ENCODE results near the gene METTL22. TPM values are rescaled to one million over a fixed set of nuclear protein-coding genes. Genes with fewer than 3 reads are reported as not detected.

The METTL22 gene
- total and polyA plus RNA-seq, 2 donors (not counting 3 experiments of a cell fraction or from before 2014, with no cell fraction given) = 42.0 to 52.6 TPM

DNA sequence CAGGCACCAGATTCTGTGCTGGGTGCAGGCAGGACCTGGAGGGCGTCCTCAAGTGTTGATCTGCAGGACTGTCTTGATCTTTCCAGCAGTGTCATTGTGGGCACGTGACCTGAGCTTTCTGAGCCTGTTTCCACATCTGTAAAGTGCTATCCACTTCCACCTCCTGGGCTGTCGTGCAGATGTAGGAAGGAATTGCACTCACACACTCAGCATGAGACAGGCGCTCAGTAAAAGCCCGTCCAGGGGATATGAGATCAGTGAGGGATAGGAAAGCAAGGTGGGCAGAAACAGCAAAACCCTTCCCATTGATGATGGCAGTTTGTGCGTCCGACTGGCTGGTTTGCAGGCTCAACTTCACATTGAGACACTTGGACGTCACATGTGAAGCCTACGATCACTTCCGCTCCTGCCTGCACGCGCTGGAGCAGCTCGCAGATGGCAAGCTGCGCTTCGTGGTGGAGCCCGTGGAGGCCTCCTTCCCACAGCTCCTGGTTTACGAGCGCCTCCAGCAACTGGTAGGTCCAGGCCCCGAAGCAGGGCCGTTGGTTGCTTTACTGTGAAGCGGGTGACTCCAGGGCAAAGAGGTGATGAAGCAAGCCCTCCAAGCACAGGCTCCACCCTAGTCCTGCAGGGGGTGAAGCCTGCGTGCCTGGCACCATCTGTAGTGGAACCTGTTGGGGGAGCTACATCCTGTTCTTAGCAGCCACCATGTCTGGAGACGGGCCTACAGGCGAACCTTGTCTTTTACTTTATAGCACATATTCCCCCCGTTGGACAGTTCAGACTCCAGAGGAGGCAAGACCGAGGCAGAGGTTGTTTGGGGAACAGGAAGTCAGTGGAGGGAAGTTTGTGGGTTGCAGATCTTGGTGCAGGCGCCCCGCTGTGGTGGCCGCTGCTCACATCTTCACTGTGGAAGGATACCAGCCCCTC lies 23.0 kb downstream of the METTL22 start:
- Histone ChIP-seq H3K79me2 (ENCODE audit: control insufficient read depth, insufficient read depth, low read length) (no peaks in the 10 kb centered on the region), H3K4me1 (ENCODE audit: control insufficient read depth, extremely low read depth, insufficient read depth, low read length) (no peaks in the 10 kb centered on the region), H3K9me1 (replicated peaks; ENCODE audit: control insufficient read depth, extremely low read depth, insufficient read depth, low read length) (no peaks in the 10 kb centered on the region), H3K27ac (ENCODE audit: insufficient read depth, low read depth, low read length) (no peak overlapping the region), H3K4me2 (ENCODE audit: insufficient read depth, low read length) (no peak overlapping the region), H2AFZ (ENCODE audit: low read depth, low read length) (no peak overlapping the region), H3K9me3 (replicated peaks; ENCODE audit: control insufficient read depth, insufficient read depth, low read length) (no peaks in the 10 kb centered on the region), H3K4me3 (replicated peaks in 1 of 3; ENCODE audit: insufficient read depth in 1 of 3, low read depth in 1 of 3, low read length in 3 of 3) (no peak overlapping the region), H3K27me3 (ENCODE audit: control insufficient read depth in 2 of 2, insufficient read depth in 2 of 2, low read length in 2 of 2) (no peaks in the 10 kb centered on the region), H3K9ac (replicated peaks; ENCODE audit: extremely low read depth, insufficient read depth, low read length) (no peak overlapping the region), H4K20me1 (replicated peaks; ENCODE audit: control insufficient read depth, extremely low read depth, insufficient read depth, low read length) (no peaks in the 10 kb centered on the region), H3K36me3 (ENCODE audit: control insufficient read depth in 2 of 2, extremely low read depth in 1 of 2, insufficient read depth in 2 of 2, low read length in 2 of 2) (peaks cover 22 to 54% of the 10 kb centered on the region in 2 experiments)
- no peak for DNase-seq (ENCODE audit: low read depth, low spot score)
- dilution Hi-C loops (cut with MboI; ENCODE audit: extremely low pct_ligation_motif_present, low sequenced_read_pairs) (no loop called here), intact Hi-C loops (cut with micrococcal nuclease) (no loop called here)
- ChIA-PET POLR2A (no interaction called here), CTCF (no interaction called here)
- BruUV-seq (replicated peaks) = no TSS peak
- TF ChIP-seq, protein P1, sequence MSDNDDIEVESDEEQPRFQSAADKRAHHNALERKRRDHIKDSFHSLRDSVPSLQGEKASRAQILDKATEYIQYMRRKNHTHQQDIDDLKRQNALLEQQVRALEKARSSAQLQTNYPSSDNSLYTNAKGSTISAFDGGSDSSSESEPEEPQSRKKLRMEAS (IDR thresholded peaks at IDR 0.05; ENCODE audit: insufficient read depth, insufficient read length) = no peak
- TF ChIP-seq EZH2 (IDR thresholded peaks at IDR 0.05; ENCODE audit: borderline replicate concordance, low read depth, low read length, severe bottlenecking) (no peak), POLR2A (IDR thresholded peaks at IDR 0.05; ENCODE audit: low read depth, low read length) (no peak), POLR2AphosphoS5 (IDR thresholded peaks at IDR 0.05; ENCODE audit: insufficient read depth, low read depth, low read length) (no peak), FOS (IDR thresholded peaks at IDR 0.05; ENCODE audit: borderline replicate concordance, insufficient read depth, low read length) (no peak), JUN (IDR thresholded peaks at IDR 0.05; ENCODE audit: borderline replicate concordance, insufficient read depth, insufficient read length, low read depth) (no peak), MYC (IDR thresholded peaks at IDR 0.05; ENCODE audit: low read depth, low read length) (no peak), GATA2 (IDR thresholded peaks at IDR 0.05; ENCODE audit: insufficient read depth, insufficient read length, low read depth, low read length) (no peak)
- TF ChIP-seq, protein P2, sequence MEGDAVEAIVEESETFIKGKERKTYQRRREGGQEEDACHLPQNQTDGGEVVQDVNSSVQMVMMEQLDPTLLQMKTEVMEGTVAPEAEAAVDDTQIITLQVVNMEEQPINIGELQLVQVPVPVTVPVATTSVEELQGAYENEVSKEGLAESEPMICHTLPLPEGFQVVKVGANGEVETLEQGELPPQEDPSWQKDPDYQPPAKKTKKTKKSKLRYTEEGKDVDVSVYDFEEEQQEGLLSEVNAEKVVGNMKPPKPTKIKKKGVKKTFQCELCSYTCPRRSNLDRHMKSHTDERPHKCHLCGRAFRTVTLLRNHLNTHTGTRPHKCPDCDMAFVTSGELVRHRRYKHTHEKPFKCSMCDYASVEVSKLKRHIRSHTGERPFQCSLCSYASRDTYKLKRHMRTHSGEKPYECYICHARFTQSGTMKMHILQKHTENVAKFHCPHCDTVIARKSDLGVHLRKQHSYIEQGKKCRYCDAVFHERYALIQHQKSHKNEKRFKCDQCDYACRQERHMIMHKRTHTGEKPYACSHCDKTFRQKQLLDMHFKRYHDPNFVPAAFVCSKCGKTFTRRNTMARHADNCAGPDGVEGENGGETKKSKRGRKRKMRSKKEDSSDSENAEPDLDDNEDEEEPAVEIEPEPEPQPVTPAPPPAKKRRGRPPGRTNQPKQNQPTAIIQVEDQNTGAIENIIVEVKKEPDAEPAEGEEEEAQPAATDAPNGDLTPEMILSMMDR (IDR thresholded peaks at IDR 0.05; ENCODE audit: extremely low read depth in 1 of 2, insufficient read depth in 1 of 2, low read depth in 1 of 2, low read length in 2 of 2) = no peak
- FAIRE-seq = no peak
